Progenitor cell of endocrine pancreas (in vitro differentiated cells): ENCODE results near the gene ALG10B. TPM values are rescaled to one million over a fixed set of nuclear protein-coding genes. Genes with fewer than 3 reads are reported as not detected.
"Not testable (repeated sequence)": the region's sequence is repeated elsewhere in the genome, so short reads cannot be mapped to it uniquely, and the experiment has no call there.

ENCODE experiments used
- DNase-seq: peaks from one replicate; pipeline ENCODE4 v3.0.0; 2021; ENCODE audit warnings: low spot score; ENCODE audit not compliant: unreplicated experiment
- H3K27ac Mint-ChIP-seq: 2 replicates; pipeline ENCODE4 v1.8.0; 2021; ENCODE audit warnings: mild to moderate bottlenecking, moderate library complexity, mixed read lengths
- H3K27me3 Mint-ChIP-seq: 2 replicates; pipeline ENCODE4 v1.8.0; 2021; ENCODE audit warnings: mixed read lengths
- H3K36me3 Mint-ChIP-seq: 2 replicates; pipeline ENCODE4 v1.8.0; 2022; ENCODE audit warnings: mixed read lengths; ENCODE audit not compliant: insufficient read depth
- H3K4me1 Mint-ChIP-seq: 2 replicates; pipeline ENCODE4 v1.8.0; 2021; ENCODE audit warnings: low read depth, mixed read lengths
- H3K4me3 Mint-ChIP-seq: 2 replicates; pipeline ENCODE4 v1.8.0; 2021; ENCODE audit warnings: low read depth, mild to moderate bottlenecking, moderate library complexity, mixed read lengths
- H3K9me3 Mint-ChIP-seq: 2 replicates; pipeline ENCODE4 v1.8.0; 2021; ENCODE audit warnings: low read depth, mixed read lengths
- total RNA-seq: library from RNA; stranded (reverse); gene quantifications from 2 replicates; pipeline ENCODE4 v1.2.1, GENCODE V29; 2021
- TF ChIP-seq, protein P1 (sequence below): fragments of 200-600 bp; sonication (generic); IDR thresholded peaks from one replicate; pipeline ENCODE4 v1.5.0; 2021; ENCODE audit warnings: antibody characterized with exemption, mild to moderate bottlenecking; ENCODE audit not compliant: unreplicated experiment

ALG10B gene
- total RNA-seq, 1 donor from 2014 or later = 10.8 TPM

DNA sequence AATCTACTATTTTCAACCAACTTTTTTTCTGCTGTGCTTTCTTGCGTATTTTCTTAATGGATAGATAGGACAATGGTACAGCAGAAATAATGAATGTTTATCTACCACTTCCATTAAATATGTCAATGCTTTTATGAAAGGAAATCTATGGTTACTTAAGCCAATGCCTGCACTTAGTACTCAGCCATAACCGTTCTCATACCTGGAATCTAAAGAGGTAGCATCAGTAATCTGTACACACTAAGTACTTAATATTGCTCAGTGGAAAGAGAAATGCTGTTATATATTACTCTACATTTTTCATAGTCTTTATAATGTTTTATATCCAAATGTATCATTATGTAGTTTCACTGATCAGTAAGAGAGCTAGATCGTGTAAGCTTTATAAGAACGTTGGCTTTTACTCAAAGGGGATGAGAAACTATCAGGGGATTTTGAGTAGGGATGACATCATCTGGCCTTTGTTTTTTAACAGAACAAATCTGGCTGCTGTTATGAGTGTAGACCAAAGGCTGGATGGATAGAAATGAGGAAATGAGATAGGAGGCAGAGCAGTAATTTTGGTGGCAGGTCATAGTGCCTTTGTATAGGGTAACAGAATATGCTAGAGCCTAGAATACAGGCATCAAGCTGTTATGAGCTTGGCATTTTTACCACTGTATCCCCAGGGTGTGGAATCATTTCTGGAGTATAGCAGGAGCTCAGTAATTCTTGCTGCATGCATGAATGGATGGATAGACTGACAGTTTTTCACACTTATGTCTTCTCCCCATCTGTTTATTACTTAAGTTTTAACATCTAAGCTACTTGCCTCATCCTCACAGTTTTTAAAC is 34.0 kb downstream of the ALG10B start:
- no peak for DNase-seq
- H3K36me3 Mint-ChIP-seq = no peaks in the 10 kb centered on the region
- TF ChIP-seq, protein P1, sequence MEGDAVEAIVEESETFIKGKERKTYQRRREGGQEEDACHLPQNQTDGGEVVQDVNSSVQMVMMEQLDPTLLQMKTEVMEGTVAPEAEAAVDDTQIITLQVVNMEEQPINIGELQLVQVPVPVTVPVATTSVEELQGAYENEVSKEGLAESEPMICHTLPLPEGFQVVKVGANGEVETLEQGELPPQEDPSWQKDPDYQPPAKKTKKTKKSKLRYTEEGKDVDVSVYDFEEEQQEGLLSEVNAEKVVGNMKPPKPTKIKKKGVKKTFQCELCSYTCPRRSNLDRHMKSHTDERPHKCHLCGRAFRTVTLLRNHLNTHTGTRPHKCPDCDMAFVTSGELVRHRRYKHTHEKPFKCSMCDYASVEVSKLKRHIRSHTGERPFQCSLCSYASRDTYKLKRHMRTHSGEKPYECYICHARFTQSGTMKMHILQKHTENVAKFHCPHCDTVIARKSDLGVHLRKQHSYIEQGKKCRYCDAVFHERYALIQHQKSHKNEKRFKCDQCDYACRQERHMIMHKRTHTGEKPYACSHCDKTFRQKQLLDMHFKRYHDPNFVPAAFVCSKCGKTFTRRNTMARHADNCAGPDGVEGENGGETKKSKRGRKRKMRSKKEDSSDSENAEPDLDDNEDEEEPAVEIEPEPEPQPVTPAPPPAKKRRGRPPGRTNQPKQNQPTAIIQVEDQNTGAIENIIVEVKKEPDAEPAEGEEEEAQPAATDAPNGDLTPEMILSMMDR = no peak
- H3K27ac Mint-ChIP-seq = no peak overlapping the region
- peaks cover 21% of the 10 kb centered on the region for H3K9me3 Mint-ChIP-seq
- no peak overlapping the region for H3K4me3 Mint-ChIP-seq
- no peaks in the 10 kb centered on the region for H3K27me3 Mint-ChIP-seq
- no peaks in the 10 kb centered on the region for H3K4me1 Mint-ChIP-seq

DNA sequence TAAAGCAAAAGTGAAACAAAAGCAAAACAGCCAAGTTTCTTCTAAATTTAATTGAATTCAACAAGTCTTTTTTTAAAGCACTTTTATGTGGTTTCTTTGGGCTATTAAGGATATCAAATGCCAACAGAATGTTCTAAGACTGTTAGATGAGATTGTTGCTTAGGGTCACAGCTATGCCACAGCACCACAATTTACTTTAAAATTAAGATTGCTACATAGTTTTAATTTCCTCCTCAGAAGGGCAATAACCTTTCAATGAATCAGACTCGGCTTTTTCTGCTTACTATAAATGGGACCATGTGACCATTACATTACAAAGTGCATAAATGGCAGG is 34.6 kb downstream of the ALG10B start:
- not testable (repeated sequence) for H3K4me3 Mint-ChIP-seq, H3K27ac Mint-ChIP-seq, H3K27me3 Mint-ChIP-seq, H3K36me3 Mint-ChIP-seq, DNase-seq, H3K4me1 Mint-ChIP-seq
- peaks cover 17% of the 10 kb centered on the region for H3K9me3 Mint-ChIP-seq

DNA sequence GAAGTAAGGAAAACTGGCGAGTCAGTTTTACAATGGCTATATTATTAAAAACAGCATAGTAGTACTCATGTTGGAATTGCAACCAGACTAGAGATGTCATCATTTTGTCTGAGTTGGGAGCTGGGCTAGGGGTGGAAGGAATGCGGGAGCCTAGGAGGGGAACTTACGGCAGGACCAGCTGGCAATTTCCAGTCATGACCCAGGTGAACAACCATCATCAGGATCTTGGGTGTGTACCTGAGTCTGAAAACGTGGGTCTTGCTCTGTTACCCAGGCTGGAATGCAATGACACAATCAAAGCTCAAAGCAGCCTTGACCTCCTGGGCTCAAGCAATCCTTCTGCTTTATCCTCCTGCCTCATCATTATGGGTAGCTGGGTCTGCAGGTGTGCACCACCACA is 50.9 kb downstream of the ALG10B start:
- TF ChIP-seq, protein P1 = no peak
- no peaks in the 10 kb centered on the region for H3K27me3 Mint-ChIP-seq

DNA sequence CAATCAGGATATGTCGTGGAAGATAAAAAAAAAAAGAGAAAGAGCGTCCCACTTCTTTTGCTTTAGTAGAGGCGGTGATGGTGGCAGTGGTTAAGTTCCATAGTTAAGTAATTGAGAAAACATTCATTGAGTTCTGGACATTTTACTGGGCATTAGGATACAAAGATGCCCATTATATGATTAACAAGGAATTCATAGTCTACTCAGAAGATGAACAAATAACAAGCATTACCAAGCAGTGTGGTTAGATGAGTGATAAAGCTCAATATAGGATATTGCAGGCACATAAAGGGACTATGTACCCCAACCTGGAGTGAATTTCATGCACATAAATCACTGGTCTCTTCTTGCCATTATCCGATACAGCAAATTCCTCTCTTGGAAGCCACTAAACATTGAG is 53.7 kb downstream of the ALG10B start:
- Mint-ChIP-seq H3K4me3 (no peak overlapping the region), H3K36me3 (no peaks in the 10 kb centered on the region), H3K27ac (no peak overlapping the region)

More for the DNA sequence above, 50.9 kb downstream of the ALG10B start:
- Mint-ChIP-seq H3K4me1 (no peaks in the 10 kb centered on the region), H3K27ac (no peak overlapping the region), H3K4me3 (no peak overlapping the region), H3K9me3 (no peaks in the 10 kb centered on the region), H3K36me3 (no peaks in the 10 kb centered on the region)
- no peak for DNase-seq

DNA sequence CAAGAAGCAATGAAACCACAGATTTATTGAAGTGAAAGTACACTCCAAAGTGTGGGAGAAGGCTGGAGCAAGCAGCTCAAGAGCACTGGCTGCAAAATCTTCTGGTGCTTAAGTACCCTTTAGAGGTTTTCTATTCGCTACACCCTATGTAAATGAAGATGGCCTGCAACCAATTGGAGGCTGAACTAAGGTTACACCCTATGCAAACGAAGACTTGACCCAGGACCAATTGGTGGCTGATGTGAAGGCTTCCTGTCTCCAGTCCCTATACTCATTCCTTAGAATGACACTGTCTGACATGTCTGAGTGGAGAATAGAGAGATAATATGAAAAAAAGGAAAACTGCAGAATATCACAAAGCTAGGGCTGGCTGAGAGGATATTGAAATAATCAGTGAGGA is 57.2 kb downstream of the ALG10B start:
- DNase-seq = no peak
- TF ChIP-seq, protein P1 = no peak
- H3K27ac Mint-ChIP-seq = no peak overlapping the region
- H3K27me3 Mint-ChIP-seq = no peaks in the 10 kb centered on the region
- H3K4me1 Mint-ChIP-seq = no peaks in the 10 kb centered on the region
- H3K36me3 Mint-ChIP-seq = no peaks in the 10 kb centered on the region
- H3K9me3 Mint-ChIP-seq = peaks cover 4% of the 10 kb centered on the region
- no peak overlapping the region for H3K4me3 Mint-ChIP-seq

More for the DNA sequence above, 53.7 kb downstream of the ALG10B start:
- Mint-ChIP-seq H3K4me1 (no peaks in the 10 kb centered on the region), H3K27me3 (no peaks in the 10 kb centered on the region), H3K9me3 (no peaks in the 10 kb centered on the region)
- TF ChIP-seq, protein P1 = no peak
- no peak for DNase-seq

DNA sequence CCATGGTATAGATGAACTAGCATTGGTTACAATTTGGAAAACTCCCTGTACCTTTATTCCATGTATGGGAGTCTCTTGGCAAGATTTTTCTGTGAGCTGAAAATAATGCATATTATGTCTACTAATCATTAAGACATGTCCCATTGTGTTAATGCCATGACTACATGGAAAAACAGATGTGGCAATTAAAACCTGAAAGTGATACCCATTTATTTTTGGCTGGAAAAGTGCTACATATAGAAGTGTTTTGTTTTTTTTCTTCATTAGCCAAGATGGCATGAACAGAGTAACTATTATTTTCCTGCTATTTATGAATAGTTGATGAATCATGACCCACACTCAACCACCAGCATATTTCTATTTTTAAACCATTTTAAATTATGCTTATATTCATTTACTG is 58.2 kb downstream of the ALG10B start:
- H3K4me3 Mint-ChIP-seq = no peak overlapping the region
- H3K9me3 Mint-ChIP-seq = peaks cover 11% of the 10 kb centered on the region
- no peak overlapping the region for H3K27ac Mint-ChIP-seq
- no peaks in the 10 kb centered on the region for H3K36me3 Mint-ChIP-seq
- no peak for DNase-seq
- H3K27me3 Mint-ChIP-seq = no peaks in the 10 kb centered on the region
- no peaks in the 10 kb centered on the region for H3K4me1 Mint-ChIP-seq
- TF ChIP-seq, protein P1 = no peak
